Adrenal gland (tissue), 5 donors: ENCODE data around the gene AP1G2.

Experiments
- CTCF ChIP-seq, 6 experiments: fragments of 450-650 bp in 4 of 6; fragments of 200-600 bp in 2 of 6; sonication (generic) in 1 of 6; IDR thresholded peaks; 1 replicate in 5 of 6; 2 replicates in 1 of 6; pipeline versions ENCODE4 v1.5.1 to v1.8.0; 2016 to 2021; ENCODE audit warnings: antibody characterized with exemption in 6 of 6, mild to moderate bottlenecking in 2 of 6, moderate library complexity in 1 of 6
- POLR2A ChIP-seq, 2 donors: fragments of 450-650 bp; IDR thresholded peaks; one replicate each; pipeline ENCODE4 v1.6.1; 2017; ENCODE audit warnings: antibody characterized with exemption in 2 of 2, mild to moderate bottlenecking in 2 of 2, moderate library complexity in 1 of 2
- donor health status: DM: no; HTN: no; CAD: no.

- TF ChIP-seq POLR2A (IDR thresholded peaks at IDR 0.05) (no peak), CTCF (IDR thresholded peaks at IDR 0.05) (no peak)
Measured at GRCh38 chr14:23555533-23555881, 12.1 kb downstream of the AP1G2 start.
